Measurements from ENCODE around the gene NACC1. TPM values are rescaled to one million over a fixed set of nuclear protein-coding genes. Genes with fewer than 3 reads are reported as not detected.

The NACC1 gene
- total RNA-seq, 3 donors from 2014 or later, result 42.2 to 58.9 (median 54.1) TPM

- no peaks in the 10 kb centered on the region for H3K36me3 ChIP-seq (ENCODE audit: low read depth)
- no peak for TF ChIP-seq CTCF (IDR thresholded peaks at IDR 0.05)
- H3K9me3 ChIP-seq, result no peaks in the 10 kb centered on the region
- peaks cover 17% of the 10 kb centered on the region for H3K4me1 ChIP-seq (ENCODE audit: low read depth)
- intact Hi-C loops (cut with DNase I, micrococcal nuclease), result no loop called here
- ATAC-seq, result no peak
- DNase-seq, result no peak
- no peak overlapping the region for H3K4me3 ChIP-seq
These were observed 2.8 kb downstream of the NACC1 start for GRCh38 chr19:13120817-13121216.

- no peak for ATAC-seq
- H3K9me3 ChIP-seq, result no peaks in the 10 kb centered on the region
- no peak for TF ChIP-seq CTCF (IDR thresholded peaks at IDR 0.05)
- no peak overlapping the region for H3K4me3 ChIP-seq
- DNase-seq, result no peak
- intact Hi-C loops (cut with DNase I, micrococcal nuclease), result no loop called here
- H3K4me1 ChIP-seq (ENCODE audit: low read depth), result peaks cover 13% of the 10 kb centered on the region
- no peaks in the 10 kb centered on the region for H3K36me3 ChIP-seq (ENCODE audit: low read depth)
These were observed 3.6 kb downstream of the NACC1 start for GRCh38 chr19:13121551-13122274.

- intact Hi-C loops (cut with DNase I, micrococcal nuclease), result no loop called here
- H3K4me1 ChIP-seq (ENCODE audit: low read depth), result peaks cover 13% of the 10 kb centered on the region
- H3K9me3 ChIP-seq, result no peaks in the 10 kb centered on the region
- no peak for TF ChIP-seq CTCF (IDR thresholded peaks at IDR 0.05)
- H3K4me3 ChIP-seq, result no peak overlapping the region
- no peaks in the 10 kb centered on the region for H3K36me3 ChIP-seq (ENCODE audit: low read depth)
- DNase-seq (no peak), ATAC-seq (no peak)
These were observed 4.3 kb downstream of the NACC1 start for GRCh38 chr19:13122275-13122878.

- TF ChIP-seq CTCF (IDR thresholded peaks at IDR 0.05), result no peak
- no peaks in the 10 kb centered on the region for H3K9me3 ChIP-seq
These were observed 5.2 kb downstream of the NACC1 start for GRCh38 chr19:13122980-13123957.

GRCh38 chr19:13127051-13127450 is 9.0 kb downstream of the NACC1 start:
- ATAC-seq (no peak), DNase-seq (no peak)
- no peak for TF ChIP-seq CTCF (IDR thresholded peaks at IDR 0.05)
- H3K36me3 ChIP-seq (ENCODE audit: low read depth), result no peaks in the 10 kb centered on the region
- H3K9me3 ChIP-seq, result no peaks in the 10 kb centered on the region
- intact Hi-C loops (cut with DNase I, micrococcal nuclease), result no loop called here
- no peak overlapping the region for H3K4me3 ChIP-seq
- no peaks in the 10 kb centered on the region for H3K4me1 ChIP-seq (ENCODE audit: low read depth)

More at GRCh38 chr19:13122980-13123957, 5.2 kb downstream of the NACC1 start:
- DNase-seq, result no peak
- Histone ChIP-seq H3K4me1 (ENCODE audit: low read depth) (peaks cover 13% of the 10 kb centered on the region), H3K36me3 (ENCODE audit: low read depth) (no peaks in the 10 kb centered on the region), H3K4me3 (no peak overlapping the region)
- no peak for ATAC-seq
- intact Hi-C loops (cut with DNase I, micrococcal nuclease), result no loop called here
